BE2C (cell line): ENCODE results near the gene GCH1.

Source experiments
- DNase-seq: peaks from one replicate; pipeline ENCODE4 v3.0.0-alpha.2; 2020
- H3K27me3 ChIP-seq: fragments of 250-450 bp; sonication (Bioruptor Pico); 2 replicates; pipeline ENCODE4 v1.5.1; 2020; ENCODE audit warnings: mild to moderate bottlenecking
- H3K36me3 ChIP-seq: fragments of 250-450 bp; sonication (Bioruptor Pico); 2 replicates; pipeline ENCODE4 v1.5.1; 2020; ENCODE audit warnings: mild to moderate bottlenecking
- H3K4me1 ChIP-seq: fragments of 250-450 bp; sonication (Bioruptor Pico); 2 replicates; pipeline ENCODE4 v1.5.1; 2020
- H3K4me3 ChIP-seq: 2 replicates; pipeline ENCODE4 v1.5.1; 2011; ENCODE audit warnings: low read depth, low read length
- H3K9me3 ChIP-seq: fragments of 250-450 bp; sonication (Bioruptor Pico); 2 replicates; pipeline ENCODE4 v1.5.1; 2020
- CTCF ChIP-seq: IDR thresholded peaks from 2 replicates; pipeline ENCODE4 v1.5.1; 2012; ENCODE audit warnings: mild to moderate bottlenecking, low read depth, low read length

The GCH1 gene

GRCh38 chr14:54808326-54809161 is 94.1 kb downstream of the GCH1 start:
- DNase-seq = no peak
- H3K36me3 ChIP-seq = no peaks in the 10 kb centered on the region
- TF ChIP-seq CTCF = no peak
- no peak overlapping the region for H3K4me3 ChIP-seq
- H3K4me1 ChIP-seq = peaks cover 14% of the 10 kb centered on the region
- no peaks in the 10 kb centered on the region for H3K27me3 ChIP-seq
- no peaks in the 10 kb centered on the region for H3K9me3 ChIP-seq

- Histone ChIP-seq H3K36me3 (no peaks in the 10 kb centered on the region), H3K9me3 (no peaks in the 10 kb centered on the region), H3K4me1 (peaks cover 14% of the 10 kb centered on the region), H3K4me3 (no peak overlapping the region), H3K27me3 (no peaks in the 10 kb centered on the region)
- DNase-seq = no peak
- TF ChIP-seq CTCF = no peak
These were observed 94.7 kb downstream of the GCH1 start for GRCh38 chr14:54807881-54808280.

GRCh38 chr14:54807428-54807827 is 95.2 kb downstream of the GCH1 start:
- Histone ChIP-seq H3K9me3 (no peaks in the 10 kb centered on the region), H3K36me3 (no peaks in the 10 kb centered on the region), H3K27me3 (no peaks in the 10 kb centered on the region), H3K4me1 (peaks cover 14% of the 10 kb centered on the region), H3K4me3 (no peak overlapping the region)
- TF ChIP-seq CTCF = no peak
- DNase-seq = no peak

GRCh38 chr14:54806616-54807015 is 96.0 kb downstream of the GCH1 start:
- TF ChIP-seq CTCF = no peak
- no peaks in the 10 kb centered on the region for H3K27me3 ChIP-seq
- no peaks in the 10 kb centered on the region for H3K36me3 ChIP-seq
- no peak overlapping the region for H3K4me3 ChIP-seq
- no peaks in the 10 kb centered on the region for H3K9me3 ChIP-seq
- no peak for DNase-seq
- H3K4me1 ChIP-seq = peaks cover 14% of the 10 kb centered on the region

- Histone ChIP-seq H3K4me1 (peaks cover 14% of the 10 kb centered on the region; the same call in 1 of the 2 replicates), H3K9me3 (no peaks in the 10 kb centered on the region), H3K36me3 (no peaks in the 10 kb centered on the region), H3K27me3 (no peaks in the 10 kb centered on the region), H3K4me3 (no peak overlapping the region)
- DNase-seq = peak; percentile 86
- peak; percentile 98 for TF ChIP-seq CTCF
These were observed 96.9 kb downstream of the GCH1 start for GRCh38 chr14:54805445-54806322.

- Histone ChIP-seq H3K36me3 (no peaks in the 10 kb centered on the region), H3K27me3 (no peaks in the 10 kb centered on the region), H3K4me1 (peaks cover 14% of the 10 kb centered on the region; the same call in 1 of the 2 replicates), H3K9me3 (no peaks in the 10 kb centered on the region), H3K4me3 (no peak overlapping the region)
- DNase-seq = no peak
- TF ChIP-seq CTCF = no peak
These were observed 97.6 kb downstream of the GCH1 start for GRCh38 chr14:54805070-54805444.
